HG02938 (cell line): Measurements from ENCODE around the gene MCFD2.
"Not testable (repeated sequence)": the region's sequence is repeated elsewhere in the genome, so short reads cannot be mapped to it uniquely, and the experiment has no call there.

Experiments used
- ATAC-seq: cut with Tn5 transposase; IDR thresholded peaks from one replicate; pipeline ENCODE4 v1.9.1; 2021; ENCODE audit warnings: mild to moderate bottlenecking, moderate library complexity; ENCODE audit not compliant: unreplicated experiment

MCFD2 gene

DNA sequence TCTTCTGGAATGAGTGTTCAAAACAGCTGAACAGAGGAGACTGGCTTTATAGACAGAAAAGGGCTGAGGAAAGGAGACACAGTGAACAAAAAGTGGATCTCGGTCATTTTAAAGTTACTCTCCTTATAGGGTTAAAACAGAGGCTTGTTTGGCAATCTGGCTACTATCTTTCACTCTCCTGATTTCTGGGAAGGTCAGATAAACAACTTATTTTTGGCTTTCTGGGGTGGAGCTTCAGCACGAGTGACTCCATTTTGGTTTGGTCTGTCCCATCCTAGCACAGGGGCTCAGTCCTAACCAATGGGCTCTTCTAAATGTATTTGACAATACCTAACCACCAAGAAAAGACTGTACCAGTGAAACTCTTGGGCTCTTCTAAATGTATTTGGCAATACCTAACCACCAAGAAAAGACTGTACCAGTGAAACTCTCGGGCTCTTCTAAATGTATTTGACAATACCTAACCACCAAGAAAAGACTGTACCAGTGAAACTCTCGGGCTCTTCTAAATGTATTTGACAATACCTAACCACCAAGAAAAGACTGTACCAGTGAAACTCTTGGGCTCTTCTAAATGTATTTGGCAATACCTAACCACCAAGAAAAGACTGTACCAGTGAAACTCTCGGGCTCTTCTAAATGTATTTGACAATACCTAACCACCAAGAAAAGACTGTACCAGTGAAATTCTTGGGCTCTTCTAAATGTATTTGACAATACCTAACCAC is 39.5 kb downstream of the MCFD2 start:
- ATAC-seq: not testable (repeated sequence)

DNA sequence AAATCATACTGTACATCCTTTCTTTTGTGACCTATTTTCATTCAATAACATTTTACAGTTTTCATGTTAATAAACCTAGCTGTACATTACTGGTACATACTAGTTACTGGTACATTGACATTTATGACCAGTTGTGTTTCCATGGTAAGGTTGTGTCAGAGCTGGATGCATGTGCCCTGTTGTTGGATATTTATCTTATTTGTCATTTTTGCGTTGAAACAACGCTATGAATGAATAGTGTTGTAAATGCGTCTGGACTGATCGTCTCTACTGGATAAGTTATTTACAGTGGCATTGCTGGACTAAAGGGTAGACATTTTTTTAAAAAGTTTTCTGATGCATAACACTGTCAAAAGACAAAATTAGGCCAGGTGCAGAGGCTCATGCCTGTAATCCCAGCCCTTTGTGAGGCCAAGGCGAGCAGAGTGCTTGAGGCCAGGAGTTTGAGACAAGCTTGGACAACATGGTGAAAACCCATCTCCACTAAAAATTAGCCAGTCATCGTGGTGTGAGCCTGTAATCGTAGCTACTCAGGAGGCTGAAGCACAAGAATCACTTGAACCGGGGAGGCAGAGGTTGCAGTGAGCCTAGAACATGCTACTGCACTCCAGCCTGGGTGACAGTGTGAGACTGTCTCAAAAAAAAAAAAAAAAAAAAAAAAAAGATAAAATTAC is 40.2 kb downstream of the MCFD2 start:
- no peak for ATAC-seq

DNA sequence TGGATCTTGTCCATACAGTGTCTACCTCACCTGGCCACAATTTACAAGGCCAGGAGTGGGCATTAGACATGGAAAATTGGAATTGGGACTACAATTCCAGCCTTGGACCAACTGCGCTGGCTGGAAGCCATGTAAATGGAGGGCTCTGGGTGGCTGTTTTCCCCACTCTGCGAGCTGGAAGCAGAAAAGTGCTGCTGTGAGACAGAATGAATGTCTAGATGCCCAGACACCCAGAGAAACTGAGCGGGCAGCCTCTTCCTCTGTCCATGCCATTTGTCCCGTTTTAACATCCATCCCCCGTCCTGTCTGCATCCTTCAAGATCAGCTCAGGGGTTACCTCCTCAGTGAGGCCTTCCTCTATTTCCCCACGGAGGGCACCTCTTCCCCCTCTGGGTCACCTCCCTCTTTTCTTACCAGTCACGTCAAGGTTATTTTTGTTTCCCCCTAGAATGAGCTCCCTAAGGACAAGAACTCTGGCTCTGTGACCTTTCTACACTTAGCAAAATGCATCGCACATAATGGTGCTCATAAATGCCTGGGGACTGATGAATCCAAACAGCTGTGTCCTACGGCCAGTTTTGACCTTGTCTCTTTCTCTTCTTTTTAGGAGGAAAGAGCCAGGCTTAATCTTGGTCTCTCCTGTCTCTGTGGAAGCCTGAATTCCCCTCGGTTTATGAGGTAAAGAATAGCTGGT is 41.2 kb downstream of the MCFD2 start:
- no peak for ATAC-seq

DNA sequence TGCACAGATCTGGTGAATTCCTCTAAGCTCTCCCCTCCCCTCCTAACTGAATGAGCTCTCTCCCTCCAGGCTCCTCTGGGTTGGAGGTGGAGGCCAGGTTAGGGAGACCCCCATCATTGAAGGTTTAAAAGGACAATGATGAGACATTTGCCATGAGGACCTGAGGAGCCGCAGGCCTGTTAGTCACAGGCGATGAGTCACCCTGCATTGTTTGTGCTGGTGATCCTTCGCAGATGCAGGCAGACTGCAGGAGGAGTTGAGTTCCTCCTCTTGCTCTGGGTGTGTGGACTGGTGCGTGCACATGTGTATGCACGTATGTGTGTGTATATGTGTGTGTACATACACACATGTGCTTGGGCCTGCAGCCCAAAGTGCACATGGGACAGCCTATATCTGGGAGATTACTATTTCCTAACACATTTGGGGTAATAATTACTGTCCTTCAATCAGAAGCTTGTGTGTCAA is 42.0 kb downstream of the MCFD2 start:
- ATAC-seq: no peak

DNA sequence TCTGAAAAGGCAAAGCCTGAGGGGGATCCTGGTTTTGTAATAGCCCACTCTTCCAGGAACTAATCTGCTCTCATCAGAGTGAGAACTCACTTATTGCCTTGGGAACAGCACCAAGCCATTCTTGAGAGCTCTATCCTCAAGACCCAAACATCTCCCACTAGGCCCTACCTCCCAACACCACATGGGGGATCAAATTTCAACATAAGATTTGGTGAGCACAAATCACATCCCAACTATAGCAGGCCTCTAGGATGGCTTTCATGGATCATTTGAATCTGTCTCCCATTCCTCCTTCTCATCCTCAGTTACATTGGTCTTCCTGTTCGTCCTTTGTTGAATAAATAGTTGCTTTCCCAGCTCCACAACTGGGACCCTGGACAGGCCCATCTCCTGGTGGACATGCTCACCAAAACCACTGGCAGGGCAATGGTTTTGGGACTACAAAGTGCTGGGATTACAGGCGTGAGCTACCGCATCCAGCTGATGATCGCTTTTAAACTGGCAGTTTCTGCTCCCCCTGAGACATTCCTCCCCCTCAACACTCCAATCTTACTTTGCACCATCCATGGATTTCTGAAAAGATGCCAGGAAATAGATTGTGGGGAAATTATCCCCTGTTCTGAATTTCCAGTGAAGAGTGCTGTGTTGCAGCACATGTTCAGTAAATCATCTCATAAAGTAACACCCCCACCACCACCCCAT is 42.6 kb downstream of the MCFD2 start:
- no peak for ATAC-seq

DNA sequence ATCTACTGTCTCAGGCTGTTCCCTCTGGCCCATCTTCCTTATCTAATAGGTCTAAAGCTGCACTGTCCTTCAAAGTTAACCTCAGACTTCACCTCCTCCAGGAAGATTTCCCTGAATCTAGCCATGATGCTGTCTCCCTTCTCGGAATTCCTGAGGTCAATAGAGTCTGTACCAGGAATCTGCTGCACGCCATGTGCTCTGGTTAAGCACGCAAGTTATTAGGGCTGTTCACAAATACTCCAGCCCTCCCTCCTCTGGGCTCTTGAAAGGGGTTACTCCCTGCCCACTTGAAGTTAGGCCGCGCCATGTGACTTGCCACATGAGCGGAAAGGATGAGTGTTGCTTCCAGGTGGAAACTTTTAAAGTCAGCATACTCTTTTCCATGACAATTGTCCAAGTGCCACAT is 43.6 kb downstream of the MCFD2 start:
- no peak for ATAC-seq

DNA sequence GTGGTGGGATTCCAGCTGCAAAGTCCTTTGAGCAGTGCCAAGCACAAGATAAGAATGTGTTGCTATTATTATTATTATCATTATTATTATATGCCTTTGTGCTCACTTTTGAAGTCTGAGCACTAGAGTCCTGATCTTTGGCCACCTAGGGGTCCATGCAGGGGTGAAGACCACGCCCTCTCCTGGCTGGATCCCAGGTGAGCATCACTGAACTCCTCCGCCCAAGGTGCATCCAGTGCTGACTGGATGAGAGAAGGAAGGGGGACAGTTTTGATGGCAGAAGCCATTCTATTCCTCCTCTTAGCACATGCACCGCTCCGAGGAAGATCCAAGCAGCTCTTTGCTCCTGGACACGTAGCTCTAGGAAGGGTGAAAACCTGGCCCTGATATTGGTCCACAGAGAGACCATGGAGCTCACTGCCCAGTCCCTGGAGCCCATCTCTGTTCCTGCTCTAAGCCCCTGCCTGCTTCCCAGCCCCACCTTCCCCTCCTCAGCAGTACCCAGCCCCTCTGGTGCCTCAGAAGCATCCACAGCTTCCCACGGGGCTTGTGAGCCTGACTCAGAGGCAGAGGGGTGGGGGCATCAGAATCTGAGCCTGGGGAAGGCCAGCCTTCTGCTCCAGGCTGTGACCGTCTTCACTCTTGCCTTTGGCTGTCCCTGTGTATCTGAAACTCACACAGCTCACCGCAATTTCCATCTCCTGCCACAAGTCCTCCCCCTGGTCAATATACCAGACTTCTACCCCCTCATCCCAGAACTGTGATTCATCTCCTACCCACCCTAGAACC is 45.4 kb downstream of the MCFD2 start:
- no peak for ATAC-seq

DNA sequence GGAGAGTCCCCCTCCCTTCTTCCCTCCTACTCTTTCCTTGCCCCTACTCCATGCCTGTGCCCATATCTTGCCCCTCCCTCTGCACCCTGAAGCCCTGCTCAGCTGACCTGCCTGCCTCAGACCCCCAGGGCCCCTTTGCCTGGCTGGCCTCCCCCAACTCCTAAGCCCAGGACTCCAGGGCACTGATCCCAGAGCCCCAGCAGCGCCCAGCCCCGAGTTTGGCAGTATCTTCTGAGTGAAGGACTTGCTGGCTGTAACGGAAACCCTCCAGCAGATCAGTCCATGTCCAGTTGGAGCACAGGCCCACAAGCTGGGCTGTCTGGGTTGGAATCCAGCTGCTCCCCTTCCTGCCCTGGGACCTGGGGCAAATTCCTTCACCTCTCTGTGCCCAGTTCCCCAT is 46.0 kb downstream of the MCFD2 start:
- ATAC-seq: no peak

DNA sequence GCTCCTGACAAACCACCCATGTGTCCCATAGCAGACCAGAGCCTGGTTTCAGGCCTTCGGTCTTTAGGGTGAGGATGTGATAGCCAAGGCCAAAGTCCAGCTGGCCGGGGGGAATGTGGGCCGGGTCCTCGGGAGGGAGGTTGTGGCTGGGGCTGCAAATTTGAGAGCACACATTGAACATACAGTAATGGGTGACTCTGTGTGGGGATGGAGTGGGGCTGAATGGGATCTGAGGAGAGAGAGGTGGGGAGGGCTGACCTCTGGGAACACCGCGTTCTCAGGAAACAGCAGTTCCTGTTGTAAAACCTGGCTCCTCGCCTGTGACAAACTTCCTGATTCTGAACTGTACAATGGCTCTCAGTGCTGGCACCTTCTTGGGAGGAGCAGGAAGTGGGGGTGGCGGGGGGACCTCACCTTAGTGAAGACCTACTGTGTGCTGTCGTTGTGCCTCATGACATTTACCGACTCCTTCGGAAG is 48.8 kb downstream of the MCFD2 start:
- no peak for ATAC-seq

DNA sequence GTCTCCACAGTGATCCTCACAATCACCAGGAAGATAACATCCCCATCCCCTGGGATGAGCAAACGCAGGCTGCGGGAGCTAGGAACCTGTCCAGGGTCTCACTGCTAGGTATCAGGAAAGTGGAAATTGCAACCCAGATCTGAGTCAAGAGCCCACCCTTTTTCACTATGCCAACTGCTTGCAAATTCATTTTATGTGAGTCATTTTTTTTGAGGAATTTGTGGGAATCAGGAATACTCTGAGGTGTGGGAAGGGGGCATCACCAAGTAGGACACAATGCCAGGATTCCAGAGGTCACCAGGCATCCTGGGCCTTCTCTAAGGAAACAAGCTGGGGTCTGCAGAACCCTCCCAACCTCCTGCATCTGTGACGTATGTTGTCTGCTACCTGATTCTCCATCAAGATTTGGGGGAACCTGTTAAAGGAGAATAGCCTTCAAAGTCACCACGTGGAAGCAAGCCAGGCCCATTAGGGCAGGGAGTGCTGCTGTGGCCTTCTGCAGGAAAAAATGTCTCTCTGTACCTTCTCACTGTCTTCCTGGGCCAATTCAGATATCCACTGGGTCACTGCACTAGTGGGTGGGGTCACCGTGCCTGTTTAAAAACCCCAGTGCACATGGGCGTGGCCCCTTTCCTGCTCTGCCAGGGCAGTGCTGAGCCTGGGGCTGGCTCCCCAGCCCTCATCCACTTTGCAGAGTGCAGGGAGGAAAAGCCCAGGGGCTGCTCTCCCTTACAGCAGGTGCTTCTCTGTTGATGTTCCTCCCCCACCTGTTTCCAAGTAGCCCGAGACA is 50.2 kb downstream of the MCFD2 start:
- ATAC-seq: no peak

DNA sequence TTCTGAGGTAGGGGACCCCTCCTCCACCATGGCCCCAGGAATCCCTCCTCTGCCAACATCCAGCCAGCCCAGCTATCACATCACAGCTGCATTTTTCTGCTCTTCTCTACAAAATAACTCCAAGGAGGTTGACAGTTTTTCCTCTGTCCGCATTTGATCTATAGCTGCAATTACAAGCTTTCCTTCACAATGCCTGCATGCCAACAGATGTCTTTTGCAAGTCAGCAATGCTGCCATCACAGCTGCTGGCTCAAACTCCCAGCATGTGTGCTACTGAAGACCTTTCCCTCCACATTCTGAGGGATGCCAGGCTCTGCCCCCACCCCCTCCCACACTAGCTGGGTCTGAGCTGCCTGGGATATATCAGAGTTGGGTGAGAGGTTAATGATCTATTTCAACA is 51.7 kb downstream of the MCFD2 start:
- no peak for ATAC-seq

DNA sequence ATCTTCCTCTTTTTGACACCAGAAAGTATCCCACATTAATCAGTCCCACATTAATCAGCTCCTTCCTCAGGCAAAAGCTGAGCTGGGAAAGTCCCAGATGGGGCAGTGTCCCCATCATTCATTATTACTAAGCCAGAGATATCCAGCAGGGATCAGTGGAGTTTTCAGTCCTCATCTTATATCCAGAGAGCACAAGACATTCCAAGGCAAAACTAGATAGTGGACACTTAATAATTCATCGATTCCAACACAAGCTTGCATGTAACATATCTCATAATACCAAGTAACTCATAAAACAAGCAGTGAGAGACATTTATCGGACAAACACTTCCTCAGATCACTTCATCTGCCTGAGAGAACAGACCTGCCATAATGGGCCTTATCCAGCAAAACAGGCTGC is 53.1 kb downstream of the MCFD2 start:
- no peak for ATAC-seq

DNA sequence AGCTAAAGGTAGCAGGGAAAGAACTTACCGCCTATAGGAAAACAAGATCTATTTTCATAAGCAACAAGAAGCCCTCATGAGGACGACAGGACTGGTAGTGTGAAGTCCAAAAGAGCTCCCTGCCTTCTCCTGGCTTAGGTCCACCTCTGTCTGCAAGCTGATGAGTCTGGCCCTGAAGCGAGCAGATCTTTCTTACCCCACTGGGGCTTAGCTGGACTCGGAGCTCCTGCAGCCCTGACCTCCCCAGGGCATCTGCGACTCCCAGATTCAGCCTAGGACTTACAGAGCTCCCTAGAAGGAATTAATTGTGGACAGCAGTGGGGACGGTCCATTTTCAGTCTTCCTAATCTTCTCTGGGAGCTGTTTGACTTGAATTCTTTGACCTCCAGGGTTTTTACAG is 53.7 kb downstream of the MCFD2 start:
- no peak for ATAC-seq

DNA sequence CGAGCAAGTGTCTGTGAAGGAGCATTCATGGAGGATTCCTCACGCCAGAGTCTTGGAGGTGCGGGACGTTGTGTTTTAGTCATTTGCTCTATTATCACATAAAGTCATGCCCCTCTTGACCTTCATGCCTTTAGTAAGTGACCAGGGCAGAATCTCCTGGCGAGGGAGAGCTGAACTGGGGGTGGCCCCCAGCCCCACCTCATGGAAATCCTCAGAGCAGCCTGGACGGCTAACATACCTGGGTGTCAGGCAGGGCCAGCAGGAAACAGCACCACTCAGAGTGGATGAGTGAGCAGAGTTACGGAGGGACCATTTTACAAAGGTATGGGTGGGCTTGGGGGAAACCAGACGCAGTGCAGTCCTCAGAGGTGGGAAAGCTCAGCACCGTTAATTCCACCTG is 56.1 kb downstream of the MCFD2 start:
- no peak for ATAC-seq

DNA sequence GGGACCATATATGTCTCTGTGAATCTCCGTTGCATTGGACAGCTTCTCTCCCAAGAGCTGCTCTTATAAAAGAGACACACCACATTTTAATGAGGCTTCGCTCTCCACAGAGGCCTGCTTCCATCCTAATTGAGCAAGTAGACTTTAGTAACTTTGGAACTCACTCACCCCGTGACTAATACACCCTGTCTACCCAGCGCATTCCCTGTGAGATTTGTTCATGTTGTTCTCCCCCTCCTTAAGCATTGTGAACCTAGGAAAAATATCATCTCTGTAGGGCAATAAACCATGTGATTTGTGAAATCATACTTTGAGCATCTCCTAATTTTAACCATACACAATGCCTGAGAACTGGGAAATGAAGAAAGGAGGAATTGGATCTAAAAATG is 56.9 kb downstream of the MCFD2 start:
- ATAC-seq: no peak

DNA sequence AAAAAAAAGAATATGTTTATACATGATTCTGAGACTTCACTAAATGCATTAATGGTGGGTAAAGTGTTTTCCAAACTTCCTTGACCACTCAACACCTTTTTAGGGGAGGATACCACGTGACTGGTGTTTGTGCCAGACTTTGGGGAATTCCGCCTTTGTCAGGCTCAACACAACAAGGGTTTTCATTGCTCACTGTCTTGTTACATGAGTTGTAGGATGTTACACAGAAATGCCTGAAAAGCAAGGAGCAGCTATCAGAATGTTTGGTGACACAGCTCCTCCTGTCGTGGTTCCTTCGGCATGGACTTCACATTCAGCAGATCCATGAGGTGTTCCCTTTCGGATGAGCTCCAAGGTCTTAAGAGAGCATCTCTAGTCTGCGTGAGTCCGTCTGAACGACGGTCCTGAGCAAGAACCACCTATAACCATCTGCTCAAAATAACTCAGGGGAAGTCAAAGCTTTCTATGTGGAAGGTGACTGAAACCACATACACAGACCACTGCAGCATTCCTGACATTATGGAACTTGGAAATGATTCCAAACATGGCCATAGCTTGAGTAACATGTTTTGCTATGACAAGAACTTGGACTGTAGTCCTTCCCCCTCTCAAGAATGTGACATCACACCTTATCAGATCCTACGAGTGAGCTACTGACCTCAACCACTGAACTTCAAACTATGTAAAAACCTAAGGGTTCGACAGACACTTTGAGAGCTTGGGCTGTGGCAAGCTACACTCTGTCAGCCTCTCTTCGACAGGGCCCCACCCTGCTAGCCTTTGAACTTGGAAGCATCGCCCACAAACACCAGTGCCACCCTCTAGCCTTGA is 57.5 kb downstream of the MCFD2 start:
- no peak for ATAC-seq

DNA sequence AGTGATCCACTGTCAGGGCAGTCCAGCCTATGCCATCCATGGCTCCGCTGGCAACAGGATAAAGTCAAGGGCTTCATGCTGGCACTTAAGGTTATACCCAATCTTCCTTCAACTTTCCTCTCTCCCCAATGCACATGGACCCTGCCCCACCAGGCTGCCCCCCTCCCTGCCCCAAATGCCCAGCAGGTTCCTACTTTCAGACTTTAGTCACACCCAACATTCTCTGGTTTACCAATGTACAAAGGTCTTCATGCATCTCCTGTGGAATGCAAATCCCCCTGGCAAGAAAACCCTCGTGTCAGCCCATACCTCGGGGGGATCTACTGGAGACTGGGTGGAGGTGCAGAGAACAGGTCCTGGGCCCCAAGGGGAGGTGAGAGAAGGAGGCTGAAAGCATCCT is 59.3 kb downstream of the MCFD2 start:
- no peak for ATAC-seq

DNA sequence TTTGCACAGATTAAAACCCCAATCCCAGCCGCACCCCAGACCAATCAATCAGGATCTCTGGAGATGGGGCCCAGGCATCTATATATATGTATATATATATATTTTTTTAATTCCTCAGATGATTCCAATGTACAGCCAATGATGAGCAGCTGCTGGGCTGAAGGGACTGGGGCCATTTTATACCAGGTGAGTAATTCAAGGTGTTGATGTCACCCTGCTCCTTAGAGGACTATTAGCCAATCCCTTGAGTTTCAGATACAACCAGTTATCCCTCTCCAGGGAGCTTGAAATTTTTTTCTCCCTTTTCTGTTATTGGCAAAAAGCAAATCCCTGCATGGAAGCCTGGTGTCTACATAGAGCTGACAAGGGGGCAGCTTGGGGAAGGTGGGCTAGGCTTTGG is 59.8 kb downstream of the MCFD2 start:
- no peak for ATAC-seq

DNA sequence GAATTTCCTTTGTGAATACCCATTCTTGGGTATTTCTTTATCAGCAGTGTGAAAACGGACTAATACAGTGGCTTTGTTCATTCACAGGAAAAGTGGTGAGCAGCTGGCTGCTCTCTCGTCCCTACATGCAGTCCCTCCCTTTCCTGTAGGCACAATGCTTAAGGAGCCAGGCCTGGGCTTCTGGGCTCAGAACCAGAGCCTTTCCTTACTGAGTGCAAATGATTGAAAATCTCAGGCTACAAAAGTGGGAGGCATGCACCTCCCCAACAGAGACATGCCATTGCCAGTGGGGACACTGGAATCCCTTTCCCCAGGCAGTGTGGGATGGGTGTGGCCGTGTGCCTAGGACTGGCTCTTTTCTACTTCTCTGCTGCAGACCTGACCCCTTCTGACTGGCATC is 61.3 kb downstream of the MCFD2 start:
- ATAC-seq: no peak
